GM19099 (cell line): ENCODE measurements around the gene TMEM245.

Source experiments
- POLR2A ChIP-seq: IDR thresholded peaks from 3 replicates; pipeline ENCODE4 v1.6.1; 2011; ENCODE audit warnings: low read depth; ENCODE audit not compliant: insufficient read length; ENCODE audit errors: extremely low read depth

The TMEM245 gene

DNA sequence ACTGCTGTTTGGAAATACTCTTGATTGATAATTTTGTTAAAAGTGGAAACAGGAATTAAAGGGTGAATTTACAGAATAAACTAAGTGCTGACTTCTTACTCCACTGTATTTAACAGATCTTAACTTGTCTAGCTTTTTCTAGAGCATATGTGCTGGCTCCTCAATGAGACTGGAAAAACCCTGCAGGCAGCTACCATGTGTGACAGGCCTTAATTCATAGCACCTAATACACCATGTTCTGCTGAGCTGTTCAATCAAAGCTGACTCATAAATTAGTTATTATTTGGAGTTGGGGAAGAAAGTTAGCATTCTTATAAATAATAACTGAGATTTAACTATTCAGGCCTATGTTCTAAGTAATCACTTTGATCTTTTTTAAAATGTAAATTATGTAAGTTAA lies 135.9 kb downstream of the TMEM245 start:
- TF ChIP-seq POLR2A: no peak

DNA sequence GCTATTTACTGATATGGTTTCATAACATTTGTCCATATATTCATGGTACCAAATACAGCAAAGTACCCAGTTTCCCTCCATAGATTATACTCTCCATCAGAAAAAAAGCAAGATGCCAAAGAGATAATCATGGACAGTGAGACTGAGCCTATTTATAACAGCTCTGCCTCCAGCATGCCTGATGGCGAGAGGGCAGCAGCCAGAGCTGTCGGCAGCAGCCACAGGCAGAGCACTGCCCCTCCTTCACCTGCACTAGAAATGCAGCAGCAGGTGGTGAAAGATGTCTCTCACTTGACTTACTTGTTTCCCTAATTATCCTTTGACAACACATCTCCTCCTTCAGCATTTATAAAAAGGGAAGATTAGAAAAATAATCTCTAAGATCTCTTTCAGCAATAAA lies 138.9 kb downstream of the TMEM245 start:
- TF ChIP-seq POLR2A: no peak

DNA sequence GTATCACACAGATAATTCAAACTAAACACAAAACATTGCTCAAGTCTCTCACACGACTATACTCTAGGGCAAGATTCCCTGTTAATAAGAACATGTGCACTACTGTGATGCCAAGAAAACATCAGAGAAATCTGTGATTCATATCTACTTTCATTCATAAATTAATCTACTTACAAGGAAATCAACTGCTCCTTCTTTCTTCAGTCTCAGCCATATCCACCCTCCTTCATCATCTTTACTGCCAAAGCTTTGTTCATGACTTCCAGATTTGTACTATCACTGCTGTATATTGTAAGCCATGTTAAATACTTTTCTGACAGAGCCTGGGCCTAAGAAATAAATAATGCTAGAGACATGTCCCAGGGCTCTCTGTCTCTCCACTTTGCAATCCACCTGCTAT lies 141.5 kb downstream of the TMEM245 start:
- TF ChIP-seq POLR2A: no peak

- TF ChIP-seq POLR2A: no peak
These were observed 145.9 kb downstream of the TMEM245 start for GRCh38 chr9:108973895-108974294.

- TF ChIP-seq POLR2A: no peak
These were observed 147.0 kb downstream of the TMEM245 start for GRCh38 chr9:108972626-108973209.

- TF ChIP-seq POLR2A: no peak
These were observed 147.6 kb downstream of the TMEM245 start for GRCh38 chr9:108972186-108972585.

GRCh38 chr9:108967916-108968315 lies 151.8 kb downstream of the TMEM245 start:
- no peak for TF ChIP-seq POLR2A
